ENCODE measurements around the gene DYTN.

DYTN gene

DNA sequence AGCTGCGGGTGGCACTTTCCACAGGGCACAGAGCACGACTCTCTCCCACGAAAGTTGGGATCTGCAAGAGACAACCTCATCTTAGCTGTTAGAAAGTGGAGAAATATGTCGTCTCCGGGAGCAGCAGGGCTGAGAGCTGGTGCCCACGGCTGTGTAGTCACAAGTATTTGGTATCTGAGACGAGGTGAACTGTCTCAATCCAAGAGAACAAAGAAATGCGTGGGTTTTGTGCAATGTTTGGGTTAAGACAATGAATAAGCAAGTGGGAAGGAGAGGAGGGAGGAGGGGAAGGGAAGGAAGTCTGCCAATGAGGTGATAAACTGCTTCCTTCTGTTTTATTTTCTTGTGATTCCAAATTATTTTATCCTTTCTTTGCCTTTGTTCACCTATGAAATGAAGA is 18.0 kb downstream of the DYTN start:
- no peak for DNase-seq (ENCODE audit: low read depth in 2 of 2)

DNA sequence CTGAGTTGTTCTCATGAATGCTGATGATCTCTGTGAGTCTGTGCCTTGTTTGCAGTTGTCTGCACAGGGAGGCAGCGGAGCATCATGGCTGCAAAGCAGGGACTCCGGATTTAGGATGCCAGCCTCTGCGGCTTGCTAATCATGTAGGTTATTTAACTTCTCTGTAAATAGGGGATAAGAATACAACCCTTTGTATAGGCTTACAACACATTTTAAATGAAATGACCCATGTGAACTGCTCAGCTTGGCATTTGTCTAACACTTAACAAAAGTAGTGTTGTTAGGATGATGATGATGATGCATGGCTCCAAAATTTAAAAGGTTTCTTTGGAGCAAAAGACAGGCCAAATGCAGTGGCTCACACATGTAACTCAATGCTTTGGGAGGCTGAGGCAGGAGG is 19.4 kb downstream of the DYTN start:
- DNase-seq (ENCODE audit: low read depth in 2 of 2): no peak

DNA sequence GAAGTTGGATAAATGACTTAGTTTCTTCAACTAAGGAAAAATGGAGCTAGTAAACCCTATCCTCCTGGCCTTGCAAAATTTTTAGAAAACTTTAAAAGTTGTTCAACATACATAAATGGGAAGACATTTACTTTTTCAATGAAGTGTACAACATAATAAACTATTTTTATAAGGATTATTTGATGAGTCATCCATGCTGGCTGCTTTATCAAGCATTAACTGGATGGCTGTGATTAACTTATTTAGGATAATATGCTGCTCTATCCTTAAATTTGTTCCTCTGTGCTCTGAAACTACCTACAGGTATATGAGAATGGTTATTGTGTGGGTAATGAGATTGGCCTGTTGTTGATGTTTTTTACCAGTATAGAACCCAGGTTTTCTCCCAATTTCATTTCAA is 21.3 kb downstream of the DYTN start:
- DNase-seq (ENCODE audit: low read depth in 2 of 2): no peak

DNA sequence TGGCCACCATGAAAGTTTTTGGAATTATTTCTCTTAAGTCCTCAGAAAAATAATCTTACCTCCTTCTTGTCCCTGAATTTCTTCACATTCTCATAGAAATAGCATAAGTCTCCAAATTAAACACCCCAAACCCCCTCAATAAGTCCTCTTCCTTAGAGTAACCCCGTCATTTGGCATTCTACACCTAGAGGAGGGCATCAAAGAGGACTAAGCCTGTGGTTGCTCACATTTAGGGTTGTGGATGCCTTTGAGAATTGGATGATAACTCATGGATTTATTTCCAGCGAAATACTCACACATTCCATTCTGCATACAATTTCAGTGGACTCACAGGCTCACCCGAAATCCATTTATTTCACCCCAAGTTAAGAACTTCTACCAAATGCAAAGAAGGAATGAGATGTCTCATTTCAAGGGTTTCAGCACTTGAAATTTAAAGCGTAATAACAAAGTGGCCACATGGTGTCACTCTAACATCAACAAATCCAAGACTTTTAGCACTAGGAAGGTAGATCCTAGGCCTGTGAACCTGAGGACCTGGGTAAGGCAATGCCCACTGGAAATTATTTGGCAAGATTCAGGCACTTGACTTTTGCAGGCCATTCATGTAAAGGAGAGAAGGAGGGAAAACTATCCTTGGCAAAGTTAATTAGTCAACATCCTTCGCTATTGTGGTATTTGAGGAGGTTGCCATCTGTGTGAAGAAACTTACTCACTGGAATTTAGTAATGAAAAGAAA is 24.6 kb downstream of the DYTN start:
- peak; percentile 10 to 11 for DNase-seq (ENCODE audit: low read depth in 2 of 2)

DNA sequence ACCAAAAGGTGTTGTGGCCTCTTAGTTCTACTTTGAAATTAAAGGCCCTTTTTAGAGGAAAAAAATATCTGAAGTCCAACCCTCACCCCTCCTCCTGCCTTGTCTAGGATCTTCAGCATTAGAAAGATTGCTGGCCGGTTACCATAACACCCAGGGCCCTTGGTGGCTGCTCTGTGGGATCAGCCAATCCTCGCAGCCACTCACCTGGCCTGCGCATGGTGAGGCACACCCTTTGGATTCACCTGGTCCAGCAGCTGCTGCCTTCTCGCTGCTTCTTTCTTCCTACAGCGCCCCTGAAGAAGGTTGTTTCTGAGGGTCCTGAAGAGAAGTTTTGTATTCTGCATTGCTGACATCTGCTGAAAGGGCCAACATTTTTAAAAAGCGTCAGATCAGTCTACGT is 25.2 kb downstream of the DYTN start:
- DNase-seq (ENCODE audit: low read depth in 2 of 2): no peak

DNA sequence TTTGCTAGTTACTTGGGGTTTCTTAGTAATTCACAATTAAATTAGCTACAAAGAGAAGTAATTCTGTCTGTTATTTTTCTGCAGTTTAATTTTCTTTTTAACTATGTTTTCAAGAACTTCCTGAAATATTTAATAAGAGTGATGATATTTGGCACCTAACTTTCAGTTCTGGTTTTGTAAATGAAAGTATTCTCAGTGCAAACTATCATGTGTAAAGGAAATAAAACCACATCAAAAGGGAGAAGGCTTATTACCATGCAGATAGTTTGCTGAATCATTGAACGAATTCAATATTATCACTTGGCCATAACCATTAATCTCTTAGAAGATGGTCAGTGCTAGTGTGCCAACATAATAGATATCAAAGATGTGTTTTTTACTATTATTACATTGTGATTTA is 29.2 kb downstream of the DYTN start:
- DNase-seq (ENCODE audit: low read depth in 2 of 2): no peak

DNA sequence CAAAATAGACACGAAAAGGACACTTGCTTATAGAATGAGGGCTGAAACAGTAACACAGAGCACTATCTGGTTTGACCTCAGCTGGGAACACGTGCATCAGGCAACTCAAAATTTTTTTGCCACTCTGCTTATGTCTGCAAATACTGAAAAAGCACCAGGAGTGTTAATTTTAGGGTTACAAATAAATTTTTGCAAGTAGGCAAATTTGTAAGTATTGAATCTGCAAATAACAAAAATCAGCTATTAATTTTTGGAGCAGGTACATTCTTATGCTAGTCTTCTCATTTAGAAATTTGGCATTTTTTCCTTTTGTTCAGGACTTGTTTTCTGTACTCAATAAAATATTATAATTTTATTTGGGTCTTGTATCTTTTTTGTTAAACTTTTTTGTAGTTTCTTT is 29.7 kb downstream of the DYTN start:
- DNase-seq (ENCODE audit: low read depth in 2 of 2): no peak

DNA sequence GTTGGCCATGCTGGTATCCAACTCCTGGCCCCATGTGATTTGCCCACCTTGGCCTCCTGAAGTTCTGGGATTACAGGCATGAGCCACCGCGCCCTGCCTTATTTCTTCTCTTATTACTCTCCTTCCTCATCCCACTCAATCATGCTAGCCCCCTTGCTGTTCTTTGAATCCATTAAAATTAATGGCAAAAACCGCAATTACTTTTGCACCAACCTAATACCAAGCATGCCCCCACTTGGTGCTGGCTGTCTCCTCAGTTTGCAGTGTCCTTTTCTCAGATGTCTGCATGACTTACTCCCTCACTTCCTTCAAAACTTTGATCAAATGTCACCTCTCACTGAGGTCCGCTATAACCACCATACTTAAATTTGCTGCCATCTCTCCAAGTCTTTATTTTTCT is 34.6 kb downstream of the DYTN start:
- no peak for DNase-seq (ENCODE audit: low read depth in 2 of 2)

DNA sequence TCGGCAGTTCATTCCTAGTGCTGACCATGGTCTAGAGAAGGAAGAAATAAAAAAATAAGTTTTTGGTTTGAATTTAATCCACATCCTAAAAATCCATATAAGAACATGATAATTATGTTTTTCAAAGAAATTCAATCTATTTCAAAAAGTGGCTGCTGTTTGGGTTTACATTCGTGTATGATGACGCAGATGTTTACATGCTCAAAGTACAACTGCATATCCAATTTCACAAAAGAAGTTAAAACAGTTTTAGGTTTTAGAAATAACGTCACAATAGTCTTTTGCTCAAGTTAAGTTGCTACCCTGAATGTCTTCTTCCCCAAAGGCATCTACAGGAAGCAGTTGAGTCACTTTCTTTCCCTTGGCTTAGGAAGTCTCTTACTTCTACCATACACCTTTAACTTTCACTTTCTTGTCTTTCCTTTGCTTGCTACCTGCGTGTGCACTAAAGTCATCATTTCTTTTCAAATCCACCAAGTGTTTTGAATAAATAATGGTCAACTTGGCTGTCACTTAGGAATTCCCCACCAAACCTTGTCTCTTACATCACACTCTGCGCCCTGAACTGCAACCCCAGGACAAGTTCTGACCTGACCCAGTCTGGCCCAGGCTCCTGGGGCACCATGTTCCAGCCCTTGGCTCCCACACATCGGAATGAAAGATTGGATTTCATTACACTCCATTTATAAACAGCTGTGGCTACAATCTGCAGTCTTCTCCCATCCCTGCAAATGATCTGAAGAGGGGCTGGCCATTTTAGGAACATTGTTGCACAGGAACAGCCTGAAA is 47.5 kb downstream of the DYTN start:
- DNase-seq (ENCODE audit: low read depth in 2 of 2): no peak

DNA sequence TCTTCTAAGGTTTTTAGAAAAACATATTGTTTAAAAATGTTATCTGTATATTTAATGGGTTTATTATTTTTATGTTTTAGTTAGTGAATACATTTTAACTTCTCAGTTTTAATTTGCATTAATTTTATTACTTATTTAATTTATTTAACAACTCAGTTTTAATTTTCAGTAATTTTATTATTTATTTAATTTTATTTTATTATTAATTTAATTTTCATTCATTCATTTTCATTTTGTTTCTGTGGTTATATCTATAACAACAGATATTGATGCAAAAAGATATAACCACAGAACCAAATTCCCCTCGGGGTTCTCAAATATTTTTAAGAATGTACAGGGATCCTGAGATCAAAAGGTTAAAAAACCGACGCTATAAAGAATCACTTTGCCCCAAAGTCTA is 52.9 kb downstream of the DYTN start:
- DNase-seq (ENCODE audit: low read depth in 2 of 2): no peak

DNA sequence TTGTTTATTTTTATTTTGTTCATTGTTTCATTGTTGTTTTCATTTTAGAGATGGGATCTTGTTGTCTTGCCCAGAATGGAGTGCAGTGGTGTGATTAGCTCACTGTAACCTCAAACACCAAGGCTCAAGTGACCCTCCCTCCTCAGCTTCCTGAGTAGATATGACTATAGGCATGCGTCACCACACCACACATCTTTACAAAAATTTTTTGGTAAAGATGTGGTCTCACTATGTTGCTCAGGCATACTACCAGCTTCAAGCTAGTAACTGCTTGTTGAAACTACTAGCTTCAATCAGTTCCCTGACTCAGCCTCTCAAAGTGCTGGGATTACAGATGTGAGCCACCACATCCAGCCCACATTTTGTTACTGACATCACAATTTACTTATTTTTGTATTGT is 61.1 kb downstream of the DYTN start:
- no peak for DNase-seq (ENCODE audit: low read depth in 2 of 2)

DNA sequence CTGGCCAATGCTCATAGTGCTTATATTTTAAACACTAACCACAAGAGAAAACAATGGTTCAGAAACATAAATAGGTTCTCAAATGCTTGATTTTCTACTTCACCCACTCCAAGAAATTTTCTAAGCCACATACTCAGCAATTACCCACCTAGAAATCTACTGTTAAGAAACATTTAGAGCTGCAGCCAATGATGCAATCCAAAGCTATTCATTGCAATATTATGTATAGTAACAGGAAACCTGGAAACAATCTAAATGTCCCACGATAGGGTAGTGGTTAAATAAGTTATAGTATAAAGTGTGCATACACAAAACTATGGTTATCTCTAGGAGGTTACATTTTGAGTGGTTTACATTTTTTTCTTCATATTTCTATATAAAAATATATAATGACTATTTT is 70.2 kb downstream of the DYTN start:
- no peak for DNase-seq (ENCODE audit: low read depth in 2 of 2)

DNA sequence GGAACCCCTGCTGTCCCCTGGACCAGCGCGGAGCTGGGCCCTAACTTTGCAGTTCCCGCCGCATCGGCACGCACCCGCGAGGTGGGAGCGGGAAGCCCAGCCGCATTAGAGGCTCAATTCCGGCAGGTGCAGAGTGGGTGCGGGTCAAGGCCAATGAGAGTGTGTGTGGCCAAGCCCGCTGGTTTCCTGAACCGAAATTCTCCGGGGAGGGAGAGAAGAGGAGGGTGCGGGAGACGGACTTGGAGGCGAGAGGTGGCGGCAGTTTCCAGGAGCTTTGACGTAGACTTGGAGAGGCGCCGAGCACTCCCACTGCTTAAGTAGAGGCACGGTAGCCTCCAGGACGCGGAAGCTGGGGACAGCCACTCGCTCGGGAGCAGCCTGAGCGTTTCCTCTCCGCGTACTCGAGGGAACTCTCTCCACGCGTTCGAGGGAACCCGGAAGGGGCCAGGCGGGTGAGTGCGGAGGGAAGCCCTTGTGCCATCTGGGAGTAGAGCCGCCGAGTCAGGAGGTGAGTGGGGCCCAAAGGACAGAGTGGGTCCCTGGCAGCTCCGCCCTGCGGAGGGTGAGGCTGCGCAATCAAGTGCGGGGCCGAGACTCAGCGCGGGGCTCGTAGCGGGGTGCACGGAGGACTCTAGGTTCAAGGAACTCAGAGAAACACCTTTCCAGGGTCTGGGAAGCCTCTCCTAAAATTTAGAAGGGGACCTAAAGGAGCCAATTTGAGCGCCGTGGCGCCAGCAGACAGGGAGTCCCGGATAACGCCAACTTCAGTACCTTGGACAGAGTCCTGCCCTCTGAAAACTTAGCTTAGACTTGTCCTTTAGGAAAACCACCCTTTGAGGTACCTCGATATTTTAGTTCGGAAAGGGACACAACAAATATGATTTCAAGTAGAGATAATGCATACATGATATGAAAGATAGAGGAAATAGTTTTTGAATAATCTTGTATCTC is 75.8 kb downstream of the DYTN start, which contains the start of gene FAM237A:
Gene FAM237A (plus strand): TSS at position 413 of the 951 bp plus-strand sequence. CDS start 1,750 bp downstream, outside the sequence.
- DNase-seq (ENCODE audit: low read depth in 2 of 2): peak; percentile 19 to 22

DNA sequence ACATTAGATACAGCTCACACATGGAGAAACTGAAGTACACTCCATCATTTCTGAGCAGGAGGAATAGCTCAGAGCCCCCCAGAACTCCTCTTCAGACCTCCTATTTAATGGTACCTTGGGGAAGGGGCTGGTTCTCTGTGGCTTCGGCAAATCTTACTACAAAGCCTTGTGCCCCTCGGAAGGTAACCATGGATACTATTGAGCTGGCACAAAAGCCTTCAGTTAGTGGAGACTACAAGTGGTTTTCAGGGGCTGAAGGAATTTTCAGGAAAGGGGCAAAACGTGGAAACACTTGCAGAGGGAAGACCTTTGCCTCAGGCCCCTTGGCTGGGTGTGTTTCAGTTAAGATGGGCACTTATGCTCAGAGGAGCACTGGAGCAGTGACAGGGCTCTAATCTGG is 77.0 kb downstream of the DYTN start:
- DNase-seq (ENCODE audit: low read depth in 2 of 2): no peak

DNA sequence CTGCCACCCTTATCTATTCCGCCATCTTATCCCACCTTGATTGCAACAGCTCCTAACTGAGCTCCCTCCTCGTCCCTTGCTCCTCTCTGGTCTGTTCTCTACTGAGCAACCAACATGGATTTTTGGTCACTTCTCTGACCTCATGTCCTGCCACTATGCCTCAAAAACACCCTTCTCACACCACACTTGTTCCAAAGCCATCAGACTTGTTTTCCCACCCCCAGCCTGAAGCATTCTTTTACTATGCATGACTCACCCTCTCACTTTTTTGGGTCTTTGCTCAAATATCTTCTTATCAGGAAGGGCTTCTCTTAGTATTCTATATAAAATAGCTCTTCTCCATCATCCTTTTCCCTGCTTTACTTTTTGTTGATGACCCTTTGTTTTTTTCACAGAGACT is 78.6 kb downstream of the DYTN start:
- no peak for DNase-seq (ENCODE audit: low read depth in 2 of 2)

DNA sequence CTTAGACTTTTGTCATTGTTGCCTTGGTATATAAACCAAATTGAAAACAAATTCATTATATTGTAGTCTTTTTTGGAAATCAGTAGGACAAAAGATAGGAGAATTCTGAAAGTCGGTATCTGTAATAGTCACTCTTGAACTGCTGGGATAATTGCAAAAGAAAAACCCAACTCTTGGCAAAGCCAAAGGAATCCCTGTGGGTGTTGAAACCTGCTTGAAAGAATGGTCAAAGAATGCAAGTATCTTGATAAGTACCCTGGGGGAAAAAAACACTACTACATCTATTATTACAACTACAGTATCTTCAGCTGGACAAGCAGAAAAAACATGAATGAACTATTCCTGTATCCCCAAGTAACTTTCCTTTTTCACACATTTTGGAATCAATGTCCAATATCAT is 83.2 kb downstream of the DYTN start:
- DNase-seq (ENCODE audit: low read depth in 2 of 2): no peak

DNA sequence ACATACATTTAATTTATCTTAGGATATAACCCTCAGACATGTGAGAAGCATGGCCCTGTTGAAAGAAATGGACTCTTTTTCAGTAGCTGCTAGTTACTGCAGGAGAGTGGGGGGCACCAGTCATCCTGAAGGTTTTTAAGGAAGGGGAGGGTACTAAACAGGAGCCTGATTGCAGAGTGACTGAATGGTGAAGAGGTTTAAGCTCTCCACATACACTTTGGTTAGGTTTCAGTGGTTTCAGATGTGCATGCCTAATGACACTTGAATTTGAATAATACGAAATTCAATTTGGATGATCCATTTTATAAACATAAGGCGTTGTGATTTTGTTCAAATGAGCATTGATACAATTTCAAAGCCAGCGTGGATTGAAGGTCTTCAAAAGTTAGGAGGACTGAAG is 86.9 kb downstream of the DYTN start:
- no peak for DNase-seq (ENCODE audit: low read depth in 2 of 2)

DNA sequence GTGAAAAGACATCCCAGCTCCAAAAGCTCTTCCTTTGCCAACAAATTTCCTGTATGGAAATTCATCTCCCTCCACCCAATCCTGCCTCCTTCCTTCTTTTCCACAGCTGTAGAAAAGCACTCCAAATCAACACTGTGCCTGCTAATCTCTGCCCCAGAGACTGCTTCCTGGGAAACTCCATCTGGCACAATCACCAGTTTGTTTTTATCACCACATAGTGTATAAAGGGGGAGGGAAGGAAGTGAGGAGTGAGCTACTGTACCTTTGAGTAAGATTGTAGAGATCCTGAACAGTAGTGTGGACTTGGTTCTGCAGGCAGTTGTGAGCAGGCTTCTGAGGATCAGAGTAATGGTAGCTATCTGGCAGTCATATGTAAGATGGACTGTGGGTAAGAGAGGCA is 90.6 kb downstream of the DYTN start:
- DNase-seq (ENCODE audit: low read depth in 2 of 2): no peak

DNA sequence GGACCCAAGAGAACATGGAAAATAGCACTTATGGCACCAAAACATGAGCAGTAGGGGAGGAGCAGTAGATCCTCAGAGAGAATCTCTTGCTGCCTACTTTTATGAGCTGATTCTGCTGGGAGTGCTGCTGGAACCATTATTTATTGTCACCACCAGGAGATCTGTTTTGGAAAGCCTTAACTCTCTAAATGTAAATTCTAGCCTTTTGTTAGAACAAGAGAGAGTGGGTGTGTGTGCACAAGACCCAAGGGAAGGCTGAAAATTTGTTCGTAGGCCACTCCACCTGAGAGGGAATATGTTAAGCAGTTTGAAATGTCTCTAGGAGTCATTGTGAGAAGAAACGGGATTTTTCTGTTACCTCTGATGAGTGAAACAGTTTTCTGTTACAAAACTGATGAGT is 92.1 kb downstream of the DYTN start:
- DNase-seq (ENCODE audit: low read depth in 2 of 2): no peak

DNA sequence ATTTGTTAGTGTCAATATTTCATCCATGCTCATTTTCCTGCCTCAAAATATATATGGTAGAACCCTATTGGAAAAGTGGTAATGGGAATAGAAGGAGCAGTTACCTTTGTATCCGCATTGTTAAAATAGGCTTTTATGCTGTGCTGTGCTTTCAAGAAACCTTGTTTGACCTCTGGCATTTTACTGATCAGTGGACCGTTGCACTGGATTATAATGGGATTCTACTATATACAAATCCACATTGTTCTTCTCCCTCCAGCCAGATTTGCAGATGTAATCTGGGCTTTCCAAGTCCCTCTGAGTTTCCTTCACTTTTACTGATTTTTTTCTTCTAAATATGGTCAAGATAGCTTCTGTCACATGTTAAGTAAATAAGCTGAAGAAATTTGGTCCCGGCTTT is 99.2 kb downstream of the DYTN start:
- no peak for DNase-seq (ENCODE audit: low read depth in 2 of 2)

DNA sequence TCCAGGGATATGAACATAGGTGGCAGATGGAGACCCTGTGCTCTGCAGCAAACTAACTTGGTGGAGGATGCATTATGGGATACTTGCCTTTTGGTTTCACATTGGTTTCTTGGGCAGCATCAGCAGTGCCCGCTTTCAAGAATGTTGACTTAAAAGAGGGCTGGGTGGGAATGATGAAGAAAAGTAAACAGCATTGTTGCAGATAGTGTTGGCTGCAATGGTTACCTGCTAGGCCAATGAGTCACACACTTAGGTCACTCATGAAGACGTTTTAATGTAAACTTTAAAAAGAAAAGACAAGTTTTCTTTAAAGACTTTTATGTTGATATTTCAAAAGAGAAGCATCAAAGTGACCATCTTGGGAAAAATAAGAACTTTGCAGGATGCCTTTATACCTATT is 102.0 kb downstream of the DYTN start:
- DNase-seq (ENCODE audit: low read depth in 2 of 2): no peak

DNA sequence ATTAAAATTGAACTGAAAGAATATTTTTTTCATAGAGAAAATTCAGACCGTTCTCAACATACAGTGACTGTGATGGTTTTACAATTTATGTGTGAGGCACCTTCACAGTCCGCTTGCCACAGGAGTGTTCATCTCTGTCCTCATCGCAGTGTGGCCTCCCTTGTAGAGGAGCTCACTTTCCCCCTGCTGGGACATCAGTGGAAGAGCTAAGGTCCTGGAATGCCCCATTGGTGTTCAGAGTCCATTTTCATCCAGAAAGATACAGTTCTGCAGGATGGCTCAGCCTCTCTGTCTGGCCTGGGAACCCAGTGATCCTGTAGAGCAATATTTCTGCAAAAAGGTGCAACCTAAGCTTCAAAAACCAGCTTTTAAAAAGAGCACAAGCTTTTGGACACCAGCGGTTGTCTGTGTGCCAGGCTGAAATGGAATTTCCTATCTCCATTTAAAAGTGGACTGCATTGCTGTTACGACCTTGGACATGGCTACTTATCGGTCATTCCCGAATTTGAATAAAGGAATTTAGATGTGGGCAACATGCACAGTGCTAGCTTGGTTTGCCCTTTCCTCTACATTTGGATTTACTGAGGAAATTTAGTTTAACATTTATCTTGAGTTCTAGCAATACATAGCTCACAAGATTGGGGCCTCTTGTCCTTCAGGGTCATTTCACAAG is 102.6 kb downstream of the DYTN start:
- DNase-seq (ENCODE audit: low read depth in 2 of 2): no peak

Measured in fibroblast of skin of left biceps (primary cell).